HCT116 (cell line): ENCODE measurements around the gene MAL. TPM values are rescaled to one million over a fixed set of nuclear protein-coding genes. Genes with fewer than 3 reads are reported as not detected.

Source experiments
- ATAC-seq: fragments of 200-7000 bp; cut with Tn5 transposase; 2 replicates; pipeline ENCODE4 v1.9.1; 2020; ENCODE audit warnings: mild to moderate bottlenecking, moderate library complexity
- BruUV-seq: library from RNA; stranded (reverse); fragments of 400-500 nt; replicated peaks from 2 replicates; lab custom pipeline; 2021; lab: Mats Ljungman, UMichigan
- CTCF ChIA-PET: fragments of 300-600 bp; sonication (Branson Sonifier 250); formaldehyde crosslinking; loops from one replicate; lab custom pipeline; 2021; ENCODE audit warnings: antibody characterized with exemption; lab: Charles Lee
- POLR2A ChIA-PET: fragments of 300-600, 350-600 bp; sonication (Branson Sonifier 250); formaldehyde crosslinking; loops from one replicate; lab custom pipeline; 2021; ENCODE audit warnings: antibody characterized with exemption; lab: Charles Lee
- RAD21 ChIA-PET, 2 experiments: fragments of 300-600 bp; sonication (Branson Sonifier 250); formaldehyde crosslinking; loops; one replicate each; lab custom pipeline; 2023; ENCODE audit warnings: low total read pairs in 2 of 2; ENCODE audit not compliant: uncharacterized antibody in 2 of 2, unreplicated experiment in 2 of 2, low non-redundant PET in 1 of 2; lab: Charles Lee
- DNase-seq: peaks from one replicate; pipeline ENCODE4 v3.0.0-alpha.2; 2010; ENCODE audit warnings: low read depth, low spot score
- H2AFZ ChIP-seq: fragments of 200-600 bp; shearing (Covaris generic), sonication (generic); 2 replicates; pipeline ENCODE4 v1.6.1; 2017; ENCODE audit warnings: low read depth, mixed run types, mixed read lengths, antibody characterized with exemption, low read length; ENCODE audit not compliant: poor library complexity, severe bottlenecking
- H3K27ac ChIP-seq: 2 replicates; pipeline ENCODE4 v1.5.1; 2012; ENCODE audit warnings: low read depth, low read length
- H3K27me3 ChIP-seq: fragments of 200-600 bp; sonication (generic); 2 replicates; pipeline ENCODE4 v1.6.1; 2016; ENCODE audit warnings: mixed run types, low read length, mixed read lengths; ENCODE audit not compliant: insufficient read depth
- H3K36me3 ChIP-seq, 2 experiments: fragments of 200-500 bp in 1 of 2; fragments of 200-600 bp in 1 of 2; sonication (Bioruptor generic) in 1 of 2; sonication (generic) in 1 of 2; 2 replicates each; pipeline versions ENCODE4 v1.5.1 to v1.6.1; 2014 to 2016; ENCODE audit warnings: low read length in 2 of 2, inconsistent platforms in 1 of 2, mixed read lengths in 1 of 2, mixed run types in 1 of 2; ENCODE audit not compliant: insufficient read depth in 2 of 2, control insufficient read depth in 1 of 2
- H3K4me1 ChIP-seq, 2 experiments: fragments of 200-600 bp in 1 of 2; sonication (generic) in 1 of 2; 2 replicates each; pipeline versions ENCODE4 v1.5.1 to v1.6.1; 2012 to 2017; ENCODE audit warnings: low read length in 2 of 2, inconsistent platforms in 1 of 2, mild to moderate bottlenecking in 1 of 2, mixed read lengths in 1 of 2, mixed run types in 1 of 2, moderate library complexity in 1 of 2; ENCODE audit not compliant: insufficient read depth in 2 of 2, control insufficient read depth in 1 of 2
- H3K4me2 ChIP-seq: fragments of 200-600 bp; sonication (generic); 2 replicates; pipeline ENCODE4 v1.6.1; 2017; ENCODE audit warnings: mixed run types, low read length, mixed read lengths
- H3K4me3 ChIP-seq, 2 experiments: fragments of 200-600 bp in 1 of 2; sonication (generic) in 1 of 2; replicated peaks in 1 of 2; 2 replicates each; pipeline ENCODE4 v1.5.1; 2011 to 2016; ENCODE audit warnings: low read length in 2 of 2, control low read depth in 1 of 2, low read depth in 1 of 2, mild to moderate bottlenecking in 1 of 2, mixed read lengths in 1 of 2, mixed run types in 1 of 2
- H3K79me2 ChIP-seq: fragments of 200-600 bp; sonication (generic); 2 replicates; pipeline ENCODE4 v1.6.1; 2017; ENCODE audit warnings: mild to moderate bottlenecking, mixed run types, low read length, moderate library complexity, mixed read lengths; ENCODE audit not compliant: insufficient read depth
- H3K9ac ChIP-seq: fragments of 200-600 bp; sonication (generic); 2 replicates; pipeline ENCODE4 v1.6.1; 2016; ENCODE audit warnings: low read length, mixed read lengths
- H3K9me2 ChIP-seq: fragments of 200-600 bp; sonication (generic), shearing (Covaris generic); 2 replicates; pipeline ENCODE4 v1.6.1; 2017; ENCODE audit warnings: mixed run types, mild to moderate bottlenecking, moderate library complexity; ENCODE audit not compliant: insufficient read depth
- H3K9me3 ChIP-seq, 2 experiments: fragments of 200-500 bp in 1 of 2; fragments of 200-600 bp in 1 of 2; sonication (Bioruptor generic) in 1 of 2; sonication (generic) in 1 of 2; 2 replicates each; pipeline ENCODE4 v1.6.1; 2014 to 2017; ENCODE audit warnings: low read length in 2 of 2, mixed read lengths in 2 of 2, inconsistent platforms in 1 of 2, low read depth in 1 of 2, mild to moderate bottlenecking in 1 of 2, mixed run types in 1 of 2, moderate library complexity in 1 of 2; ENCODE audit not compliant: control insufficient read depth in 1 of 2, insufficient read depth in 1 of 2
- H4K20me1 ChIP-seq: fragments of 200-600 bp; sonication (generic), shearing (Covaris generic); 2 replicates; pipeline ENCODE4 v1.6.1; 2017; ENCODE audit warnings: mixed run types, mild to moderate bottlenecking, moderate library complexity; ENCODE audit not compliant: insufficient read depth
- ELF1 ChIP-seq: IDR thresholded peaks from 2 replicates; pipeline ENCODE4 v1.6.1; 2012; ENCODE audit warnings: low read depth, borderline replicate concordance
- EZH2 ChIP-seq: fragments of 200-600 bp; sonication (generic); IDR thresholded peaks from 2 replicates; pipeline ENCODE4 v1.6.1; 2017; ENCODE audit warnings: antibody characterized with exemption, mixed run types
- EZH2phosphoT487 ChIP-seq: fragments of 200-600 bp; IDR thresholded peaks from 2 replicates; pipeline ENCODE4 v1.6.1; 2018; ENCODE audit warnings: antibody characterized with exemption, borderline replicate concordance
- FOSL1 ChIP-seq: IDR thresholded peaks from 2 replicates; pipeline ENCODE4 v1.6.1; 2012; ENCODE audit warnings: low read depth
- JUND ChIP-seq: IDR thresholded peaks from 2 replicates; pipeline ENCODE4 v1.6.1; 2012
- MAX ChIP-seq: IDR thresholded peaks from 2 replicates; pipeline ENCODE4 v1.6.1; 2012
- POLR2AphosphoS5 ChIP-seq: IDR thresholded peaks from 2 replicates; pipeline ENCODE4 v1.6.1; 2011; ENCODE audit warnings: mild to moderate bottlenecking, low read depth, low read length, moderate library complexity
- SIN3A ChIP-seq: IDR thresholded peaks from 2 replicates; pipeline ENCODE4 v1.6.1; 2012; ENCODE audit warnings: low read depth
- SP1 ChIP-seq: IDR thresholded peaks from 2 replicates; pipeline ENCODE4 v1.6.1; 2012; ENCODE audit warnings: low read depth
- ZBTB33 ChIP-seq: IDR thresholded peaks from 2 replicates; pipeline ENCODE4 v1.6.1; 2011; ENCODE audit warnings: mild to moderate bottlenecking, low read length, moderate library complexity; ENCODE audit not compliant: insufficient replicate concordance; ENCODE audit errors: extremely low read depth
- ZFX ChIP-seq: fragments of 450-650 bp; IDR thresholded peaks from 2 replicates; pipeline ENCODE4 v1.6.1; 2017
- ZNF274 ChIP-seq: fragments of 200-500 bp; sonication (Bioruptor generic); IDR thresholded peaks from 2 replicates; pipeline ENCODE4 v1.6.1; 2014; ENCODE audit warnings: mild to moderate bottlenecking, low read depth, low read length, inconsistent platforms
- intact Hi-C: fragments of 100-400 bp; cut with micrococcal nuclease; formaldehyde crosslinking; loops from 2 replicates; pipeline ENCODE4 v1.10.0; 2022
- total RNA-seq: library from RNA; stranded (reverse); gene quantifications from one replicate; pipeline ENCODE4 v1.2.1, GENCODE V29; 2021; ENCODE audit not compliant: unreplicated experiment
- TF ChIP-seq, protein P1 (sequence below): IDR thresholded peaks from 2 replicates; pipeline ENCODE4 v1.6.1; 2012; ENCODE audit warnings: low read depth

Gene MAL
- total RNA-seq, 1 experiment from 2014 or later: not detected

- ChIA-PET CTCF (no interaction called here), RAD21 (no interaction called here), POLR2A (no interaction called here)
- H3K79me2 ChIP-seq: no peaks in the 10 kb centered on the region
- no peak overlapping the region for H3K9ac ChIP-seq
- H4K20me1 ChIP-seq: no peaks in the 10 kb centered on the region
- no TSS peak for BruUV-seq
- no peaks in the 10 kb centered on the region for H3K9me3 ChIP-seq
- DNase-seq: no peak
- no peak overlapping the region for H3K4me2 ChIP-seq
- peaks cover 0 to 7% of the 10 kb centered on the region in 2 experiments; a peak in 1 of 4 replicates for H3K4me1 ChIP-seq
- intact Hi-C loops: no loop called here
- H3K27ac ChIP-seq: no peak overlapping the region
- H3K27me3 ChIP-seq: no peaks in the 10 kb centered on the region
- TF ChIP-seq ZNF274 (no peak), EZH2 (no peak), ZBTB33 (no peak), JUND (no peak), POLR2AphosphoS5 (no peak), MAX (no peak), FOSL1 (no peak), EZH2phosphoT487 (no peak), ZFX (no peak), SIN3A (no peak), ELF1 (no peak), SP1 (no peak)
- TF ChIP-seq, protein P1, sequence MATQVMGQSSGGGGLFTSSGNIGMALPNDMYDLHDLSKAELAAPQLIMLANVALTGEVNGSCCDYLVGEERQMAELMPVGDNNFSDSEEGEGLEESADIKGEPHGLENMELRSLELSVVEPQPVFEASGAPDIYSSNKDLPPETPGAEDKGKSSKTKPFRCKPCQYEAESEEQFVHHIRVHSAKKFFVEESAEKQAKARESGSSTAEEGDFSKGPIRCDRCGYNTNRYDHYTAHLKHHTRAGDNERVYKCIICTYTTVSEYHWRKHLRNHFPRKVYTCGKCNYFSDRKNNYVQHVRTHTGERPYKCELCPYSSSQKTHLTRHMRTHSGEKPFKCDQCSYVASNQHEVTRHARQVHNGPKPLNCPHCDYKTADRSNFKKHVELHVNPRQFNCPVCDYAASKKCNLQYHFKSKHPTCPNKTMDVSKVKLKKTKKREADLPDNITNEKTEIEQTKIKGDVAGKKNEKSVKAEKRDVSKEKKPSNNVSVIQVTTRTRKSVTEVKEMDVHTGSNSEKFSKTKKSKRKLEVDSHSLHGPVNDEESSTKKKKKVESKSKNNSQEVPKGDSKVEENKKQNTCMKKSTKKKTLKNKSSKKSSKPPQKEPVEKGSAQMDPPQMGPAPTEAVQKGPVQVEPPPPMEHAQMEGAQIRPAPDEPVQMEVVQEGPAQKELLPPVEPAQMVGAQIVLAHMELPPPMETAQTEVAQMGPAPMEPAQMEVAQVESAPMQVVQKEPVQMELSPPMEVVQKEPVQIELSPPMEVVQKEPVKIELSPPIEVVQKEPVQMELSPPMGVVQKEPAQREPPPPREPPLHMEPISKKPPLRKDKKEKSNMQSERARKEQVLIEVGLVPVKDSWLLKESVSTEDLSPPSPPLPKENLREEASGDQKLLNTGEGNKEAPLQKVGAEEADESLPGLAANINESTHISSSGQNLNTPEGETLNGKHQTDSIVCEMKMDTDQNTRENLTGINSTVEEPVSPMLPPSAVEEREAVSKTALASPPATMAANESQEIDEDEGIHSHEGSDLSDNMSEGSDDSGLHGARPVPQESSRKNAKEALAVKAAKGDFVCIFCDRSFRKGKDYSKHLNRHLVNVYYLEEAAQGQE: no peak
- H3K4me3 ChIP-seq: no peak overlapping the region
- no peaks in the 10 kb centered on the region for H3K9me2 ChIP-seq
- H2AFZ ChIP-seq: no peak overlapping the region
- no peak for ATAC-seq
- no peaks in the 10 kb centered on the region for H3K36me3 ChIP-seq
Measured at GRCh38 chr2:95017836-95018235, 7.7 kb upstream of the MAL start.
